Activated CD4-positive, alpha-beta T cell treated with anti-CD3 and anti-CD28 coated beads for 48 hours (primary cell): ENCODE results near the gene E2F3.

Experiments
- DNase-seq: peaks from one replicate; pipeline ENCODE4 v3.0.0-alpha.2; 2020

Gene E2F3

GRCh38 chr6:20538131-20538662 is 136.5 kb downstream of the E2F3 start:
- DNase-seq = no peak

GRCh38 chr6:20538907-20539306 is 137.2 kb downstream of the E2F3 start:
- no peak for DNase-seq

GRCh38 chr6:20539387-20539786 is 137.7 kb downstream of the E2F3 start:
- DNase-seq = no peak

GRCh38 chr6:20540683-20541082 is 139.0 kb downstream of the E2F3 start:
- no peak for DNase-seq

GRCh38 chr6:20541382-20541781 is 139.7 kb downstream of the E2F3 start:
- no peak for DNase-seq

- DNase-seq = peak; percentile 28
Measured at GRCh38 chr6:20542927-20543602, 141.4 kb downstream of the E2F3 start.
